Measurements from ENCODE around the gene TMEM87A.

DNA sequence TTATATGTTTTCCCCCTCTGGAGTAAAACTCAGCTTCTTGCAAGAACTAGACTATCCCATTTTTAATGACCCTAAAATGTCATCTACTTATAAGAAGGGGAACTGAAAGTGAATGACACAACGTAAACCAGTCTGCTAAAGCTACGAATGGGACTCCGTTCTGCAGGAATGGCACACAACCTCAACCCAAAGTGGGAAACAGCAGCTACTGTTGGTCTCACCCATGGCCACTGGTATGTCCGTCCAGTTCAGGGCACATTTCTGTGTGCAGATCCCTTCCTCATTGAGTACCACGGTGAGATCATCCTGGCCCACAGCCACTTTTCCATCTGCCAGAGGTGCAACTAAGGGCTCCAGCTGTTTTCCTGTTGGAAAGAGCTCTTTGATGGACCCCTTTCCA lies 88.9 kb downstream of the TMEM87A start:
- TF ChIP-seq, protein P1, sequence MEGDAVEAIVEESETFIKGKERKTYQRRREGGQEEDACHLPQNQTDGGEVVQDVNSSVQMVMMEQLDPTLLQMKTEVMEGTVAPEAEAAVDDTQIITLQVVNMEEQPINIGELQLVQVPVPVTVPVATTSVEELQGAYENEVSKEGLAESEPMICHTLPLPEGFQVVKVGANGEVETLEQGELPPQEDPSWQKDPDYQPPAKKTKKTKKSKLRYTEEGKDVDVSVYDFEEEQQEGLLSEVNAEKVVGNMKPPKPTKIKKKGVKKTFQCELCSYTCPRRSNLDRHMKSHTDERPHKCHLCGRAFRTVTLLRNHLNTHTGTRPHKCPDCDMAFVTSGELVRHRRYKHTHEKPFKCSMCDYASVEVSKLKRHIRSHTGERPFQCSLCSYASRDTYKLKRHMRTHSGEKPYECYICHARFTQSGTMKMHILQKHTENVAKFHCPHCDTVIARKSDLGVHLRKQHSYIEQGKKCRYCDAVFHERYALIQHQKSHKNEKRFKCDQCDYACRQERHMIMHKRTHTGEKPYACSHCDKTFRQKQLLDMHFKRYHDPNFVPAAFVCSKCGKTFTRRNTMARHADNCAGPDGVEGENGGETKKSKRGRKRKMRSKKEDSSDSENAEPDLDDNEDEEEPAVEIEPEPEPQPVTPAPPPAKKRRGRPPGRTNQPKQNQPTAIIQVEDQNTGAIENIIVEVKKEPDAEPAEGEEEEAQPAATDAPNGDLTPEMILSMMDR (conservative IDR thresholded peaks at IDR 0.05 in 1 of 2, IDR thresholded peaks at IDR 0.05 in 1 of 2; ENCODE audit: low read depth in 1 of 2, low read length in 2 of 2): no peak
- TF ChIP-seq EZH2 (IDR thresholded peaks at IDR 0.05; ENCODE audit: low read length, missing control alignments): no peak
